GM19025 (cell line): ENCODE data around the gene DCAF4.

Experiments used
- ATAC-seq: cut with Tn5 transposase; IDR thresholded peaks from one replicate; pipeline ENCODE4 v1.9.1; 2021; ENCODE audit warnings: mild to moderate bottlenecking, low read depth, moderate library complexity; ENCODE audit not compliant: unreplicated experiment

Gene DCAF4

GRCh38 chr14:72926292-72927028, at the start of gene DCAF4:
TSS of gene DCAF4 (plus strand) at chr14:72926464. CDS start at chr14:72937979, 11,515 bp downstream.
- peak; percentile 97 for ATAC-seq

- ATAC-seq, result no peak
Observed at GRCh38 chr14:72876710-72877063, 49.6 kb upstream of the DCAF4 start.

GRCh38 chr14:72878746-72879145, 47.5 kb upstream of the DCAF4 start:
- no peak for ATAC-seq

- ATAC-seq, result no peak
Observed at GRCh38 chr14:72879431-72879830, 46.8 kb upstream of the DCAF4 start.

- ATAC-seq, result no peak
Observed at GRCh38 chr14:72880164-72880563, 46.1 kb upstream of the DCAF4 start.

- no peak for ATAC-seq
Observed at GRCh38 chr14:72880820-72881219, 45.4 kb upstream of the DCAF4 start.

GRCh38 chr14:72881543-72881942, 44.7 kb upstream of the DCAF4 start:
- ATAC-seq, result no peak

GRCh38 chr14:72882047-72882446, 44.2 kb upstream of the DCAF4 start:
- no peak for ATAC-seq

- no peak for ATAC-seq
Observed at GRCh38 chr14:72882463-72882862, 43.8 kb upstream of the DCAF4 start.

GRCh38 chr14:72883109-72883508, 43.2 kb upstream of the DCAF4 start:
- ATAC-seq, result no peak

GRCh38 chr14:72883961-72884360, 42.3 kb upstream of the DCAF4 start:
- no peak for ATAC-seq

GRCh38 chr14:72884386-72884785, 41.9 kb upstream of the DCAF4 start:
- ATAC-seq, result no peak

GRCh38 chr14:72887514-72887913, 38.8 kb upstream of the DCAF4 start:
- no peak for ATAC-seq

GRCh38 chr14:72888192-72888591, 38.1 kb upstream of the DCAF4 start:
- ATAC-seq, result no peak

- no peak for ATAC-seq
Observed at GRCh38 chr14:72888636-72889201, 37.5 kb upstream of the DCAF4 start.

GRCh38 chr14:72889366-72889765, 36.9 kb upstream of the DCAF4 start:
- ATAC-seq, result no peak

GRCh38 chr14:72891666-72892102, 34.6 kb upstream of the DCAF4 start:
- no peak for ATAC-seq

GRCh38 chr14:72892103-72892878, 34.0 kb upstream of the DCAF4 start:
- no peak for ATAC-seq

- peak; percentile 6 for ATAC-seq
Observed at GRCh38 chr14:72892879-72893635, 33.2 kb upstream of the DCAF4 start.

GRCh38 chr14:72893636-72894322, 32.5 kb upstream of the DCAF4 start, which contains the start of gene DPF3:
TSS of gene DPF3 (minus strand) at chr14:72894101. CDS start at chr14:72894088, 13 bp downstream.
- peak; percentile 98 for ATAC-seq
